Tibial nerve (tissue), 4 donors: ENCODE results near the gene RAD51AP1.

ENCODE experiments used
- EP300 ChIP-seq, 2 donors: sonication (generic); formaldehyde crosslinking; IDR thresholded peaks; one replicate each; pipeline ENCODE4 v1.6.1; 2017; ENCODE audit warnings: antibody characterized with exemption in 2 of 2, mild to moderate bottlenecking in 1 of 2
- POLR2A ChIP-seq, 2 donors: fragments of 450-650 bp; IDR thresholded peaks; one replicate each; pipeline ENCODE4 v1.6.1; 2017; ENCODE audit warnings: antibody characterized with exemption in 2 of 2, mild to moderate bottlenecking in 2 of 2, moderate library complexity in 2 of 2
- TF ChIP-seq, protein P1 (sequence below), 5 experiments: fragments of 200-600 bp in 3 of 5; fragments of 450-650 bp in 2 of 5; sonication (generic) in 3 of 5; IDR thresholded peaks; one replicate each; pipeline ENCODE4 v1.5.1; 2016 to 2019; ENCODE audit warnings: antibody characterized with exemption in 5 of 5, mild to moderate bottlenecking in 3 of 5, moderate library complexity in 2 of 5

DNA sequence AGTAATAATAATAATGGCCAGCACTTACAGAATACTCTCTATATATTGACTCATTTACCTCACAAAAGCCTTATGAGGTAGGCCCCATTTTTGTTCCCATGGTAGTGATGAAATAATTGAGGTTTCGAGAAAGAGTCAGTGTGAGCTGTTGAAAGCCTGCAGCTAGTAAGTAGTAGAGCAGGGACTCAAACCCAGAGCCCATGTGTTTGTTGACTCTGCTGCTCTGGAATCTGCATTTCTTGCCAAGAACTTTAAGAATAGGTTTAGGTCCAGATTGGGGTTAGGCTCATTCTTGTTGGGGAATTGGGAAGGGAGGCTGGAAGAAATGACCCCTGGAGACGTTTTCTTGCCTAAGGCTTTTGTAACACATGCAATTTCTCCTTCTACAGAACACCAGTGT, 51.3 kb downstream of the RAD51AP1 start:
- TF ChIP-seq, protein P1, sequence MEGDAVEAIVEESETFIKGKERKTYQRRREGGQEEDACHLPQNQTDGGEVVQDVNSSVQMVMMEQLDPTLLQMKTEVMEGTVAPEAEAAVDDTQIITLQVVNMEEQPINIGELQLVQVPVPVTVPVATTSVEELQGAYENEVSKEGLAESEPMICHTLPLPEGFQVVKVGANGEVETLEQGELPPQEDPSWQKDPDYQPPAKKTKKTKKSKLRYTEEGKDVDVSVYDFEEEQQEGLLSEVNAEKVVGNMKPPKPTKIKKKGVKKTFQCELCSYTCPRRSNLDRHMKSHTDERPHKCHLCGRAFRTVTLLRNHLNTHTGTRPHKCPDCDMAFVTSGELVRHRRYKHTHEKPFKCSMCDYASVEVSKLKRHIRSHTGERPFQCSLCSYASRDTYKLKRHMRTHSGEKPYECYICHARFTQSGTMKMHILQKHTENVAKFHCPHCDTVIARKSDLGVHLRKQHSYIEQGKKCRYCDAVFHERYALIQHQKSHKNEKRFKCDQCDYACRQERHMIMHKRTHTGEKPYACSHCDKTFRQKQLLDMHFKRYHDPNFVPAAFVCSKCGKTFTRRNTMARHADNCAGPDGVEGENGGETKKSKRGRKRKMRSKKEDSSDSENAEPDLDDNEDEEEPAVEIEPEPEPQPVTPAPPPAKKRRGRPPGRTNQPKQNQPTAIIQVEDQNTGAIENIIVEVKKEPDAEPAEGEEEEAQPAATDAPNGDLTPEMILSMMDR (IDR thresholded peaks at IDR 0.05) = no peak
- TF ChIP-seq POLR2A (IDR thresholded peaks at IDR 0.05) (no peak), EP300 (IDR thresholded peaks at IDR 0.05) (no peak)
